ENCODE results near the gene MKI67. TPM values are rescaled to one million over a fixed set of nuclear protein-coding genes. Genes with fewer than 3 reads are reported as not detected.

The MKI67 gene
- total RNA-seq, 1 experiment from 2014 or later: 81.4 TPM

- Mint-ChIP-seq H3K9me3 (ENCODE audit: unreplicated experiment) (no peaks in the 10 kb centered on the region), H3K36me3 (ENCODE audit: insufficient read depth, unreplicated experiment) (peaks cover 63% of the 10 kb centered on the region), H3K4me3 (ENCODE audit: unreplicated experiment) (no peak overlapping the region), H3K4me1 (ENCODE audit: insufficient read depth, unreplicated experiment) (peaks cover 37% of the 10 kb centered on the region), H3K27me3 (ENCODE audit: insufficient read depth, unreplicated experiment) (no peaks in the 10 kb centered on the region), H3K27ac (ENCODE audit: low read depth, unreplicated experiment) (no peak overlapping the region)
- TF ChIP-seq, protein P1, sequence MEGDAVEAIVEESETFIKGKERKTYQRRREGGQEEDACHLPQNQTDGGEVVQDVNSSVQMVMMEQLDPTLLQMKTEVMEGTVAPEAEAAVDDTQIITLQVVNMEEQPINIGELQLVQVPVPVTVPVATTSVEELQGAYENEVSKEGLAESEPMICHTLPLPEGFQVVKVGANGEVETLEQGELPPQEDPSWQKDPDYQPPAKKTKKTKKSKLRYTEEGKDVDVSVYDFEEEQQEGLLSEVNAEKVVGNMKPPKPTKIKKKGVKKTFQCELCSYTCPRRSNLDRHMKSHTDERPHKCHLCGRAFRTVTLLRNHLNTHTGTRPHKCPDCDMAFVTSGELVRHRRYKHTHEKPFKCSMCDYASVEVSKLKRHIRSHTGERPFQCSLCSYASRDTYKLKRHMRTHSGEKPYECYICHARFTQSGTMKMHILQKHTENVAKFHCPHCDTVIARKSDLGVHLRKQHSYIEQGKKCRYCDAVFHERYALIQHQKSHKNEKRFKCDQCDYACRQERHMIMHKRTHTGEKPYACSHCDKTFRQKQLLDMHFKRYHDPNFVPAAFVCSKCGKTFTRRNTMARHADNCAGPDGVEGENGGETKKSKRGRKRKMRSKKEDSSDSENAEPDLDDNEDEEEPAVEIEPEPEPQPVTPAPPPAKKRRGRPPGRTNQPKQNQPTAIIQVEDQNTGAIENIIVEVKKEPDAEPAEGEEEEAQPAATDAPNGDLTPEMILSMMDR (IDR thresholded peaks at IDR 0.05; ENCODE audit: unreplicated experiment): no peak
- no peak for DNase-seq (ENCODE audit: unreplicated experiment)
- intact Hi-C loops (cut with micrococcal nuclease): loop anchor here (2.0 kb wide), 1 partner anchor 351 kb away; no protein-coding TSS in a partner anchor
- POLR2A ChIA-PET: no interaction called here
- BruUV-seq (replicated peaks): no TSS peak
- CTCF ChIA-PET: interaction anchor here (0.7 to 17.1 kb wide), 9 partner anchors 27 to 240 kb away, joined by 3 to 354 read pairs (median 4); partner anchors contain the start of gene PTPRE
These were observed 58.4 kb downstream of the MKI67 start for GRCh38 chr10:128067691-128068397.

GRCh38 chr10:128066870-128067382 lies 59.3 kb downstream of the MKI67 start:
- ChIA-PET POLR2A (no interaction called here), CTCF (interaction anchor here (0.6 to 17.1 kb wide), 5 partner anchors 19 to 160 kb away, joined by 3 to 354 read pairs (median 3); partner anchors contain the start of gene PTPRE)
- Mint-ChIP-seq H3K27ac (ENCODE audit: low read depth, unreplicated experiment) (no peak overlapping the region), H3K4me3 (ENCODE audit: unreplicated experiment) (no peak overlapping the region), H3K36me3 (ENCODE audit: insufficient read depth, unreplicated experiment) (peaks cover 60% of the 10 kb centered on the region), H3K9me3 (ENCODE audit: unreplicated experiment) (no peaks in the 10 kb centered on the region), H3K27me3 (ENCODE audit: insufficient read depth, unreplicated experiment) (no peaks in the 10 kb centered on the region), H3K4me1 (ENCODE audit: insufficient read depth, unreplicated experiment) (peaks cover 37% of the 10 kb centered on the region)
- intact Hi-C loops (cut with micrococcal nuclease): no loop called here
- BruUV-seq (replicated peaks): no TSS peak
- no peak for DNase-seq (ENCODE audit: unreplicated experiment)
- TF ChIP-seq, protein P1 (IDR thresholded peaks at IDR 0.05; ENCODE audit: unreplicated experiment): no peak

GRCh38 chr10:128065881-128066534 lies 60.2 kb downstream of the MKI67 start:
- Mint-ChIP-seq H3K4me3 (ENCODE audit: unreplicated experiment) (no peak overlapping the region), H3K4me1 (ENCODE audit: insufficient read depth, unreplicated experiment) (peaks cover 37% of the 10 kb centered on the region), H3K27ac (ENCODE audit: low read depth, unreplicated experiment) (no peak overlapping the region), H3K9me3 (ENCODE audit: unreplicated experiment) (no peaks in the 10 kb centered on the region), H3K36me3 (ENCODE audit: insufficient read depth, unreplicated experiment) (peaks cover 60% of the 10 kb centered on the region), H3K27me3 (ENCODE audit: insufficient read depth, unreplicated experiment) (no peaks in the 10 kb centered on the region)
- ChIA-PET CTCF (interaction anchor here (0.6 to 17.1 kb wide), 5 partner anchors 18 to 159 kb away, joined by 3 to 354 read pairs (median 4); partner anchors contain the start of gene PTPRE), POLR2A (interaction anchor here (0.9 to 9.2 kb wide), 2 partner anchors 13 to 16 kb away, joined by 3 to 216 read pairs; no protein-coding TSS in a partner anchor)
- TF ChIP-seq, protein P1 (IDR thresholded peaks at IDR 0.05; ENCODE audit: unreplicated experiment): no peak
- intact Hi-C loops (cut with micrococcal nuclease): no loop called here
- DNase-seq (ENCODE audit: unreplicated experiment): no peak
- BruUV-seq (replicated peaks): no TSS peak
